ENCODE results near the gene SRRT.

DNA sequence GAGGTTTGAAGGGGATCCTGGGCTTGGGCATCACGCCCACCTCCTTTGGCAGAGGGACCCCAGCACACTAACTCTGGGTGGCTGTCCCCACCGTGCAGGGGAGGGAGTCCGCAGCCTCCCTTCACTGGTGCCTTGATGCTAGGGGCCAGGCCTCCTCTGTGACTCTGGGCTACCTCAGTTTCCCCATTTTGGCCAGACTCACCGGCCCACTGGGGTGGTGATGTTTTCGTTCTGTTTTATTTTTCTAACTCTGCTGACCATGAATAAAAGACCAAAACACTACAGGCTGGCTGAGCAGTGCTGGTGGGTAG lies 8.2 kb upstream of the SRRT start:
- TF ChIP-seq, protein P1, sequence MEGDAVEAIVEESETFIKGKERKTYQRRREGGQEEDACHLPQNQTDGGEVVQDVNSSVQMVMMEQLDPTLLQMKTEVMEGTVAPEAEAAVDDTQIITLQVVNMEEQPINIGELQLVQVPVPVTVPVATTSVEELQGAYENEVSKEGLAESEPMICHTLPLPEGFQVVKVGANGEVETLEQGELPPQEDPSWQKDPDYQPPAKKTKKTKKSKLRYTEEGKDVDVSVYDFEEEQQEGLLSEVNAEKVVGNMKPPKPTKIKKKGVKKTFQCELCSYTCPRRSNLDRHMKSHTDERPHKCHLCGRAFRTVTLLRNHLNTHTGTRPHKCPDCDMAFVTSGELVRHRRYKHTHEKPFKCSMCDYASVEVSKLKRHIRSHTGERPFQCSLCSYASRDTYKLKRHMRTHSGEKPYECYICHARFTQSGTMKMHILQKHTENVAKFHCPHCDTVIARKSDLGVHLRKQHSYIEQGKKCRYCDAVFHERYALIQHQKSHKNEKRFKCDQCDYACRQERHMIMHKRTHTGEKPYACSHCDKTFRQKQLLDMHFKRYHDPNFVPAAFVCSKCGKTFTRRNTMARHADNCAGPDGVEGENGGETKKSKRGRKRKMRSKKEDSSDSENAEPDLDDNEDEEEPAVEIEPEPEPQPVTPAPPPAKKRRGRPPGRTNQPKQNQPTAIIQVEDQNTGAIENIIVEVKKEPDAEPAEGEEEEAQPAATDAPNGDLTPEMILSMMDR (conservative IDR thresholded peaks at IDR 0.05; ENCODE audit: low read depth, low read length): no peak
- TF ChIP-seq SMC3 (IDR thresholded peaks at IDR 0.05; ENCODE audit: low read depth, low read length) (no peak), POLR2A (IDR thresholded peaks at IDR 0.05; ENCODE audit: low read depth, low read length) (no peak), MXI1 (IDR thresholded peaks at IDR 0.05; ENCODE audit: borderline replicate concordance, low read depth, low read length) (no peak), CEBPB (IDR thresholded peaks at IDR 0.05; ENCODE audit: low read depth, low read length) (no peak), RCOR1 (IDR thresholded peaks at IDR 0.05; ENCODE audit: insufficient replicate concordance, low read length) (no peak), RAD21 (IDR thresholded peaks at IDR 0.05; ENCODE audit: low read length) (no peak), MAFK (IDR thresholded peaks at IDR 0.05; ENCODE audit: low read depth, low read length) (no peak), BHLHE40 (IDR thresholded peaks at IDR 0.05; ENCODE audit: low read depth, low read length) (no peak), RFX5 (IDR thresholded peaks at IDR 0.05; ENCODE audit: low read depth, low read length) (no peak)
- TF ChIP-seq, protein P2, sequence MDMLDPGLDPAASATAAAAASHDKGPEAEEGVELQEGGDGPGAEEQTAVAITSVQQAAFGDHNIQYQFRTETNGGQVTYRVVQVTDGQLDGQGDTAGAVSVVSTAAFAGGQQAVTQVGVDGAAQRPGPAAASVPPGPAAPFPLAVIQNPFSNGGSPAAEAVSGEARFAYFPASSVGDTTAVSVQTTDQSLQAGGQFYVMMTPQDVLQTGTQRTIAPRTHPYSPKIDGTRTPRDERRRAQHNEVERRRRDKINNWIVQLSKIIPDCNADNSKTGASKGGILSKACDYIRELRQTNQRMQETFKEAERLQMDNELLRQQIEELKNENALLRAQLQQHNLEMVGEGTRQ (IDR thresholded peaks at IDR 0.05; ENCODE audit: low read depth, low read length): no peak
